H9 (cell line): ENCODE data around the gene IFNA2. TPM values are rescaled to one million over a fixed set of nuclear protein-coding genes. Genes with fewer than 3 reads are reported as not detected.
"Not testable (repeated sequence)": the region's sequence is repeated elsewhere in the genome, so short reads cannot be mapped to it uniquely, and the experiment has no call there.

Experiments
- DNase-seq: peaks from one replicate; pipeline ENCODE4 v3.0.0-alpha.2; 2017
- H2AFZ ChIP-seq: one replicate; pipeline ENCODE4 v1.6.1; 2013; ENCODE audit warnings: mild to moderate bottlenecking, low read length, control low read depth, moderate library complexity
- H2AK5ac ChIP-seq: 2 replicates; pipeline ENCODE4 v1.6.1; 2013; ENCODE audit warnings: low read length, control low read depth, mixed read lengths; ENCODE audit not compliant: insufficient read length
- H2BK120ac ChIP-seq: one replicate; pipeline ENCODE4 v1.6.1; 2013; ENCODE audit warnings: low read depth, mild to moderate bottlenecking, low read length, control low read depth, inconsistent platforms; ENCODE audit not compliant: poor library complexity, severe bottlenecking
- H2BK12ac ChIP-seq: 2 replicates; pipeline ENCODE4 v1.6.1; 2013; ENCODE audit warnings: low read length, control low read depth, mixed read lengths, low read depth; ENCODE audit not compliant: insufficient read length
- H2BK15ac ChIP-seq: 2 replicates; pipeline ENCODE4 v1.6.1; 2013; ENCODE audit warnings: low read depth, low read length, control low read depth
- H2BK20ac ChIP-seq: one replicate; pipeline ENCODE4 v1.6.1; 2013; ENCODE audit warnings: low read depth, mild to moderate bottlenecking, low read length, control low read depth, inconsistent platforms; ENCODE audit not compliant: poor library complexity, severe bottlenecking
- H2BK5ac ChIP-seq: 2 replicates; pipeline ENCODE4 v1.6.1; 2013; ENCODE audit warnings: low read length, control low read depth, mixed read lengths; ENCODE audit not compliant: insufficient read length
- H3K14ac ChIP-seq: 2 replicates; pipeline ENCODE4 v1.6.1; 2013; ENCODE audit warnings: low read length, control low read depth; ENCODE audit not compliant: insufficient read depth
- H3K18ac ChIP-seq: 2 replicates; pipeline ENCODE4 v1.6.1; 2013; ENCODE audit warnings: low read depth, mild to moderate bottlenecking, mixed read lengths, low read length, control low read depth; ENCODE audit not compliant: insufficient read length
- H3K23ac ChIP-seq: 2 replicates; pipeline ENCODE4 v1.6.1; 2013; ENCODE audit warnings: low read length, control low read depth, mixed read lengths, low read depth; ENCODE audit not compliant: insufficient read length
- H3K23me2 ChIP-seq: 2 replicates; pipeline ENCODE4 v1.6.1; 2013; ENCODE audit warnings: low read depth, mild to moderate bottlenecking, mixed read lengths, low read length, control low read depth; ENCODE audit not compliant: insufficient read length, poor library complexity, severe bottlenecking
- H3K27ac ChIP-seq: 2 replicates; pipeline ENCODE4 v1.5.1; 2013; ENCODE audit warnings: low read length, control low read depth, mixed read lengths, low read depth; ENCODE audit not compliant: insufficient read length
- H3K27me3 ChIP-seq: 2 replicates; pipeline ENCODE4 v1.6.1; 2013; ENCODE audit warnings: low read length, control low read depth, inconsistent platforms; ENCODE audit not compliant: insufficient read depth
- H3K4ac ChIP-seq: 2 replicates; pipeline ENCODE4 v1.6.1; 2013; ENCODE audit warnings: low read depth, mild to moderate bottlenecking, control low read depth, inconsistent platforms, low read length, moderate library complexity
- H3K4me1 ChIP-seq: 2 replicates; pipeline ENCODE4 v1.6.1; 2013; ENCODE audit warnings: low read length, control low read depth, inconsistent platforms; ENCODE audit not compliant: insufficient read depth
- H3K4me2 ChIP-seq: 2 replicates; pipeline ENCODE4 v1.6.1; 2013; ENCODE audit warnings: low read length, control low read depth, mixed read lengths; ENCODE audit not compliant: insufficient read length, insufficient read depth
- H3K56ac ChIP-seq: 2 replicates; pipeline ENCODE4 v1.6.1; 2013; ENCODE audit warnings: low read depth, mild to moderate bottlenecking, mixed read lengths, low read length, control low read depth; ENCODE audit not compliant: insufficient read length
- H3K79me1 ChIP-seq: 2 replicates; pipeline ENCODE4 v1.6.1; 2013; ENCODE audit warnings: low read depth, mild to moderate bottlenecking, moderate library complexity, low read length, control low read depth, inconsistent platforms; ENCODE audit not compliant: insufficient read depth, poor library complexity, severe bottlenecking
- H3K79me2 ChIP-seq: 2 replicates; pipeline ENCODE4 v1.6.1; 2013; ENCODE audit warnings: low read length, control low read depth, inconsistent platforms; ENCODE audit not compliant: insufficient read depth
- H3K9ac ChIP-seq: 2 replicates; pipeline ENCODE4 v1.6.1; 2013; ENCODE audit warnings: low read length, control low read depth, mixed read lengths; ENCODE audit not compliant: insufficient read length; ENCODE audit errors: extremely low read depth
- H3K9me3 ChIP-seq: one replicate; pipeline ENCODE4 v1.6.1; 2013; ENCODE audit warnings: low read depth, low read length, inconsistent platforms; ENCODE audit not compliant: control insufficient read depth
- H3T11ph ChIP-seq: one replicate; pipeline ENCODE4 v1.6.1; 2013; ENCODE audit warnings: mild to moderate bottlenecking, low read length, control low read depth, inconsistent platforms
- H4K20me1 ChIP-seq: one replicate; pipeline ENCODE4 v1.6.1; 2013; ENCODE audit not compliant: control insufficient read depth, insufficient read length, insufficient read depth
- H4K5ac ChIP-seq: 2 replicates; pipeline ENCODE4 v1.6.1; 2013; ENCODE audit warnings: low read depth, mild to moderate bottlenecking, mixed read lengths, low read length, control low read depth; ENCODE audit not compliant: insufficient read length
- H4K8ac ChIP-seq: replicated peaks from 2 replicates; pipeline ENCODE4 v1.6.1; 2013; ENCODE audit warnings: low read length, control low read depth, mixed read lengths, low read depth; ENCODE audit not compliant: insufficient read length
- H4K91ac ChIP-seq: 2 replicates; pipeline ENCODE4 v1.6.1; 2013; ENCODE audit warnings: low read depth, mild to moderate bottlenecking, moderate library complexity, mixed read lengths, low read length, control low read depth; ENCODE audit not compliant: insufficient read length
- H3K27ac Mint-ChIP-seq, 3 experiments: 2 replicates in 2 of 3; 3 replicates in 1 of 3; pipeline ENCODE4 v1.8.0; 2020 to 2021; ENCODE audit warnings: mixed read lengths in 3 of 3, mild to moderate bottlenecking in 1 of 3, moderate library complexity in 1 of 3
- H3K27me3 Mint-ChIP-seq: 2 replicates; pipeline ENCODE4 v1.8.0; 2021; ENCODE audit warnings: low read depth, mild to moderate bottlenecking, moderate library complexity, mixed read lengths
- H3K36me3 Mint-ChIP-seq, 3 experiments: 2 replicates in 2 of 3; 3 replicates in 1 of 3; pipeline ENCODE4 v1.8.0; 2020 to 2021; ENCODE audit warnings: low read depth in 3 of 3, mixed read lengths in 3 of 3; ENCODE audit not compliant: insufficient read depth in 1 of 3
- H3K4me1 Mint-ChIP-seq, 2 experiments: 2 replicates each; pipeline ENCODE4 v1.8.0; 2020; ENCODE audit warnings: mixed read lengths in 2 of 2
- H3K4me3 Mint-ChIP-seq, 2 experiments: 2 replicates in 1 of 2; 3 replicates in 1 of 2; pipeline ENCODE4 v1.8.0; 2020 to 2021; ENCODE audit warnings: mild to moderate bottlenecking in 2 of 2, mixed read lengths in 2 of 2, moderate library complexity in 1 of 2
- H3K9me3 Mint-ChIP-seq, 2 experiments: 2 replicates in 1 of 2; 3 replicates in 1 of 2; pipeline ENCODE4 v1.8.0; 2020; ENCODE audit warnings: mild to moderate bottlenecking in 2 of 2, mixed read lengths in 2 of 2, moderate library complexity in 1 of 2
- WGBS: extraction: QIAGEN DNeasy Blood & Tissue Kit; methylation state at CpG from one replicate; pipeline ENCODE4 v1.1.7; 2013; ENCODE audit warnings: missing lambda C conversion rate, low lambda C conversion rate, mixed read lengths; ENCODE audit not compliant: insufficient read length; ENCODE audit errors: extremely low coverage; 5-methylcytosine and 5-hydroxymethylcytosine counted together
- total RNA-seq: library from RNA; stranded (reverse); gene quantifications from 2 replicates; pipeline ENCODE4 v1.2.1, GENCODE V29; 2021
- TF ChIP-seq, protein P1 (sequence below): fragments of 200-600 bp; sonication (generic); conservative IDR thresholded peaks from 3 replicates; pipeline ENCODE4 v1.8.0; 2021; ENCODE audit warnings: antibody characterized with exemption, mild to moderate bottlenecking

Gene IFNA2
- total RNA-seq, 1 experiment from 2014 or later, result not detected

DNA sequence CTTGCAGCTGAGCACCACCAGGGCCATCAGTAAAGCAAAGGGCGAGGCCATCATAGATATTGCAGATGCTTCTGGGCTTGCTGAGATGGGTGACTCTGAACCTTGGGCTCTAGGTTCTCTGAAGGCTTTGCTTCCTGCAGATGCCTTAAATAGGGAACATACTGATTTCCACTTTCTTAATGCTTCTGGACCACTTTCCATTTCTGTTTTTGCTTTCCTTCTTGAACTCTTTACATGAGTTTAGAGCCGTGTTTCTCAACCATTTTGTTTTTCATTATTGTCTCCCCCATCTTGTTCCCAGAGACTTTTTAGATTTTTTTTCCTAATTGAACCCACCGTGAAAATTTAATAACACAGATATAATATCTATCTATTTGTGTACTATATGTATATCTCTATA, 17.2 kb downstream of the IFNA2 start, which contains the start of gene IFNA13:
Gene IFNA13, minus strand, starts transcription at position 101 of the 400 bp plus-strand sequence. Its CDS starts 47 bp downstream, at position 54.
- no CpG with 5 or more reads among the region's 3 CpGs for WGBS
- no peak for DNase-seq
- H3K27ac Mint-ChIP-seq, result no peak within 1 kb of the TSS

DNA sequence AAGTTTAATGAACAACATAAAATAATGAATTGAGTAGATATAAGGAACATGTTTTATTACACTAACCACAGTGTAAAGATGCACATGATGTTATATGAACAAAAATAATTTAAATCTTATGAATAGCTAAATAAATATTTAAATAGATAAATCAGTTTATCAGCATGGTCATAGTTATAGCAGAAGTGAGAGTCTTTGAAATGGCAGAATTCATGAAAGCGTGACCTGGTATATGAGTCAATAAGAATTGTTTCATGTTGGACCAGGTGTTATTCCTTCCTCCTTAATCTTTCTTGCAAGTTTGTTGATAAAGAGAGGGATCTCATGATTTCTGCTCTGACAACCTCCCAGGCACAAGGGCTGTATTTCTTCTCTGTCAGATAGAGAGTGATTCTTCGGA, 18.0 kb downstream of the IFNA2 start:
- H3K14ac ChIP-seq, H3K4me1 ChIP-seq, H3K79me1 ChIP-seq, H3K36me3 Mint-ChIP-seq, H3T11ph ChIP-seq, H4K20me1 ChIP-seq, H4K8ac ChIP-seq, H4K91ac ChIP-seq, DNase-seq, H3K4me2 ChIP-seq, H4K5ac ChIP-seq, H3K23ac ChIP-seq, H2BK120ac ChIP-seq, H3K23me2 ChIP-seq, H3K27me3 ChIP-seq, H2AFZ ChIP-seq, H3K56ac ChIP-seq, H3K4me3 Mint-ChIP-seq, H2BK20ac ChIP-seq, H3K27me3 Mint-ChIP-seq, H3K18ac ChIP-seq, H3K9me3 Mint-ChIP-seq, H2BK12ac ChIP-seq, H3K27ac ChIP-seq, H2BK15ac ChIP-seq, H3K9ac ChIP-seq, H2AK5ac ChIP-seq, H3K9me3 ChIP-seq, H3K4ac ChIP-seq, H3K27ac Mint-ChIP-seq, H3K79me2 ChIP-seq, H3K4me1 Mint-ChIP-seq, H2BK5ac ChIP-seq: not testable (repeated sequence)
- WGBS, result no CpG with 5 or more reads among the region's 2 CpGs

More for the DNA sequence above, 17.2 kb downstream of the IFNA2 start, which contains the start of gene IFNA13:
- H3K23me2 ChIP-seq, result no peaks in the 10 kb centered on the region
- no peaks in the 10 kb centered on the region for H3K79me1 ChIP-seq
- TF ChIP-seq, protein P1, sequence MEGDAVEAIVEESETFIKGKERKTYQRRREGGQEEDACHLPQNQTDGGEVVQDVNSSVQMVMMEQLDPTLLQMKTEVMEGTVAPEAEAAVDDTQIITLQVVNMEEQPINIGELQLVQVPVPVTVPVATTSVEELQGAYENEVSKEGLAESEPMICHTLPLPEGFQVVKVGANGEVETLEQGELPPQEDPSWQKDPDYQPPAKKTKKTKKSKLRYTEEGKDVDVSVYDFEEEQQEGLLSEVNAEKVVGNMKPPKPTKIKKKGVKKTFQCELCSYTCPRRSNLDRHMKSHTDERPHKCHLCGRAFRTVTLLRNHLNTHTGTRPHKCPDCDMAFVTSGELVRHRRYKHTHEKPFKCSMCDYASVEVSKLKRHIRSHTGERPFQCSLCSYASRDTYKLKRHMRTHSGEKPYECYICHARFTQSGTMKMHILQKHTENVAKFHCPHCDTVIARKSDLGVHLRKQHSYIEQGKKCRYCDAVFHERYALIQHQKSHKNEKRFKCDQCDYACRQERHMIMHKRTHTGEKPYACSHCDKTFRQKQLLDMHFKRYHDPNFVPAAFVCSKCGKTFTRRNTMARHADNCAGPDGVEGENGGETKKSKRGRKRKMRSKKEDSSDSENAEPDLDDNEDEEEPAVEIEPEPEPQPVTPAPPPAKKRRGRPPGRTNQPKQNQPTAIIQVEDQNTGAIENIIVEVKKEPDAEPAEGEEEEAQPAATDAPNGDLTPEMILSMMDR, result no peak
- H4K8ac ChIP-seq, result no peak within 1 kb of the TSS
- H3K18ac ChIP-seq, result no peak within 1 kb of the TSS
- Mint-ChIP-seq H3K36me3 (no peaks in the 10 kb centered on the region), H3K4me3 (no peak within 1 kb of the TSS), H3K27me3 (peaks cover 1% of the 10 kb centered on the region; the same call in 1 of the 2 replicates), H3K4me1 (0 out of 4 replicates have a peak, but pooled peaks cover 0 to 2% of the 10 kb centered on the region in 2 experiments), H3K9me3 (no peaks in the 10 kb centered on the region)
- no peak within 1 kb of the TSS for H2BK120ac ChIP-seq
- no peak within 1 kb of the TSS for H2BK12ac ChIP-seq
- no peak within 1 kb of the TSS for H3K23ac ChIP-seq
- H3K27me3 ChIP-seq, result no peaks in the 10 kb centered on the region
- no peak within 1 kb of the TSS for H3K14ac ChIP-seq
- H2BK15ac ChIP-seq, result no peak within 1 kb of the TSS
- H3K56ac ChIP-seq, result no peak within 1 kb of the TSS
- no peak within 1 kb of the TSS for H2BK5ac ChIP-seq
- H4K5ac ChIP-seq, result no peak within 1 kb of the TSS
- no peak within 1 kb of the TSS for H2BK20ac ChIP-seq
- no peak within 1 kb of the TSS for H2AFZ ChIP-seq
- no peaks in the 10 kb centered on the region for H3K79me2 ChIP-seq
- H3K27ac ChIP-seq, result no peak within 1 kb of the TSS
- H3K4me2 ChIP-seq, result no peak within 1 kb of the TSS
- no peak within 1 kb of the TSS for H3T11ph ChIP-seq
- no peak within 1 kb of the TSS for H2AK5ac ChIP-seq
- H4K91ac ChIP-seq, result no peak within 1 kb of the TSS
- no peak within 1 kb of the TSS for H3K9ac ChIP-seq
- no peak within 1 kb of the TSS for H3K4ac ChIP-seq
- H4K20me1 ChIP-seq, result no peaks in the 10 kb centered on the region
- H3K9me3 ChIP-seq, result no peaks in the 10 kb centered on the region
- no peaks in the 10 kb centered on the region; the same call in 1 of the 2 replicates for H3K4me1 ChIP-seq
